ENCODE data around the gene HSFX4. TPM values are rescaled to one million over a fixed set of nuclear protein-coding genes. Genes with fewer than 3 reads are reported as not detected.
"Not testable (repeated sequence)": the region's sequence is repeated elsewhere in the genome, so short reads cannot be mapped to it uniquely, and the experiment has no call there.

HSFX4 gene
- total and polyA plus RNA-seq, 2 donors (not counting 3 experiments of a cell fraction or from before 2014, with no cell fraction given): not detected

DNA sequence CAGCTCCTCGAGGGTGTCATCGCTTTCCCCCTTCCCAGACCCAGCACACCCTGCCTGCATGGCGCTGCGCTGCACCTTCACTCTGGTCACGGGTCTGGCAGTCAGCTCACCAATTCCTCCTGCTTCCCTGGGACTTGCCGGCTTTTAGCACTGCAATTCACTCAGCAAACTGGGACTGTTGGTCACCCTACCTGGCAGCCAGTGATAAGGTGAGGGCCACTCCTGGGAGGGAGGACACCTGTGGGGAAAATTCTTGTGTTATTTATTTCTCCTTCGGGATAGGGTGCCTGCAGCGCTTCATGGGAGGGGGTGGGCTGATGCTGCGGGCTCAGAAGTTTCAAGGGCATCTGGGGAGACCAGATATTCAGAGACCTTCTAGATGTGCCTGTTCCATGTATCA is 16.4 kb downstream of the HSFX4 start:
- BruUV-seq (replicated peaks); H3K4me2 ChIP-seq (ENCODE audit: insufficient read depth, low read length); POLR2A ChIA-PET; H4K20me1 ChIP-seq (replicated peaks; ENCODE audit: control insufficient read depth, extremely low read depth, insufficient read depth, low read length); H3K36me3 ChIP-seq (ENCODE audit: control insufficient read depth in 2 of 2, extremely low read depth in 1 of 2, insufficient read depth in 2 of 2, low read length in 2 of 2); H3K9me3 ChIP-seq (replicated peaks; ENCODE audit: control insufficient read depth, insufficient read depth, low read length); CTCF ChIA-PET; H3K79me2 ChIP-seq (ENCODE audit: control insufficient read depth, insufficient read depth, low read length); H2AFZ ChIP-seq (ENCODE audit: low read depth, low read length); intact Hi-C loops (cut with micrococcal nuclease); dilution Hi-C loops (cut with MboI; ENCODE audit: extremely low pct_ligation_motif_present, low sequenced_read_pairs); H3K27me3 ChIP-seq (ENCODE audit: control insufficient read depth in 2 of 2, insufficient read depth in 2 of 2, low read length in 2 of 2); H3K9me1 ChIP-seq (replicated peaks; ENCODE audit: control insufficient read depth, extremely low read depth, insufficient read depth, low read length); FAIRE-seq; H3K27ac ChIP-seq (ENCODE audit: insufficient read depth, low read depth, low read length); DNase-seq (ENCODE audit: low read depth, low spot score); H3K4me1 ChIP-seq (ENCODE audit: control insufficient read depth, extremely low read depth, insufficient read depth, low read length); H3K4me3 ChIP-seq (replicated peaks in 1 of 3; ENCODE audit: insufficient read depth in 1 of 3, low read depth in 1 of 3, low read length in 3 of 3); H3K9ac ChIP-seq (replicated peaks; ENCODE audit: extremely low read depth, insufficient read depth, low read length): not testable (repeated sequence)

DNA sequence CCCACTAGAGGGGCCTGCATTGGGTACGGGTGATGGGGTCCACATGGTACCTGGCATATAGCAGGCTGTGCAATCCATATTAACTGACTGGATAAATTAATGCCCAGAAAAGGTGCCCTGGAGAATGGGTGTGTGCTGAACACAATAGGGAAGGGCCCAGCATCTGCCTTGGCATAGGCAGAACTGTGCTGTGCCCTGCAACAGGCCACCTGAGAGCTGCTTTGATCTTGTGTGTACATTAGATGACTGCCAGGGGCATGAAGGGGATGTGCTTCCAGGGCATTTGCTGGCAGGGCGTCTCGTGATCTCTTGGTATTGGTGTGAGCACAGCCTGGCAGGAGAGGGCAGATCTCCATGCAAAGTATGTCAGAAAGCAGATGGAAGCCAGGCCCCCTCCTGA is 17.6 kb downstream of the HSFX4 start:
- H3K4me3 ChIP-seq (replicated peaks in 1 of 3; ENCODE audit: insufficient read depth in 1 of 3, low read depth in 1 of 3, low read length in 3 of 3); H2AFZ ChIP-seq (ENCODE audit: low read depth, low read length); H3K9ac ChIP-seq (replicated peaks; ENCODE audit: extremely low read depth, insufficient read depth, low read length); H4K20me1 ChIP-seq (replicated peaks; ENCODE audit: control insufficient read depth, extremely low read depth, insufficient read depth, low read length); intact Hi-C loops (cut with micrococcal nuclease); H3K27ac ChIP-seq (ENCODE audit: insufficient read depth, low read depth, low read length); POLR2A ChIA-PET; H3K4me2 ChIP-seq (ENCODE audit: insufficient read depth, low read length); H3K9me3 ChIP-seq (replicated peaks; ENCODE audit: control insufficient read depth, insufficient read depth, low read length); H3K4me1 ChIP-seq (ENCODE audit: control insufficient read depth, extremely low read depth, insufficient read depth, low read length); H3K79me2 ChIP-seq (ENCODE audit: control insufficient read depth, insufficient read depth, low read length); H3K27me3 ChIP-seq (ENCODE audit: control insufficient read depth in 2 of 2, insufficient read depth in 2 of 2, low read length in 2 of 2); BruUV-seq (replicated peaks); H3K36me3 ChIP-seq (ENCODE audit: control insufficient read depth in 2 of 2, extremely low read depth in 1 of 2, insufficient read depth in 2 of 2, low read length in 2 of 2); dilution Hi-C loops (cut with MboI; ENCODE audit: extremely low pct_ligation_motif_present, low sequenced_read_pairs); DNase-seq (ENCODE audit: low read depth, low spot score); CTCF ChIA-PET; H3K9me1 ChIP-seq (replicated peaks; ENCODE audit: control insufficient read depth, extremely low read depth, insufficient read depth, low read length); FAIRE-seq: not testable (repeated sequence)

DNA sequence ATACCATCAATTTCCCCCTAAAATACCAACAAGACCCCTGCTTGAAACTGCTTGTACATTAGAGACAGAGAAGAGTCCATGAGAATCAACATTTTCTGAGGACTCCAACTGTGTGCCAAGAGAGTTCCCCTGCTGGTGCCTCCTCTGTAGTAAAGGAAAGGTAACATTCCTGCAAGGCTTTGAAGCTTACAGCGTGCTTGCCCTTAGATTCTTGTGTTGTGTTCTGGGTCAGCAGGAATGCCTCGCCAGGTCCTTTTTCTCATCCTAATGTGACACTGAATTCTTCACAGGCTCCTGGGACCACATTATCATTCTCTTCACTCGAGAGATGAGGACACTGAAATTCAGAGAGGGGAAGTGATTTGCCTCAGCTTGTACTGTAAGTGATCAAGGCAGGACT is 18.6 kb downstream of the HSFX4 start:
- ChIA-PET CTCF (no interaction called here), POLR2A (no interaction called here)
- FAIRE-seq (no peak), DNase-seq (ENCODE audit: low read depth, low spot score) (no peak)
- no peaks in the 10 kb centered on the region for H3K27me3 ChIP-seq (ENCODE audit: control insufficient read depth in 2 of 2, insufficient read depth in 2 of 2, low read length in 2 of 2)
- dilution Hi-C loops (cut with MboI; ENCODE audit: extremely low pct_ligation_motif_present, low sequenced_read_pairs) (no loop called here), intact Hi-C loops (cut with micrococcal nuclease) (no loop called here)
- BruUV-seq (replicated peaks): no TSS peak
- TF ChIP-seq GATA2 (IDR thresholded peaks at IDR 0.05; ENCODE audit: insufficient read depth, insufficient read length, low read depth, low read length): no peak
- TF ChIP-seq FOS (IDR thresholded peaks at IDR 0.05; ENCODE audit: borderline replicate concordance, insufficient read depth, low read length): no peak
- no peak for TF ChIP-seq POLR2A (IDR thresholded peaks at IDR 0.05; ENCODE audit: low read depth, low read length)
- no peak for TF ChIP-seq EZH2 (IDR thresholded peaks at IDR 0.05; ENCODE audit: borderline replicate concordance, low read depth, low read length, severe bottlenecking)
- no peak for TF ChIP-seq JUN (IDR thresholded peaks at IDR 0.05; ENCODE audit: borderline replicate concordance, insufficient read depth, insufficient read length, low read depth)
- TF ChIP-seq, protein P1, sequence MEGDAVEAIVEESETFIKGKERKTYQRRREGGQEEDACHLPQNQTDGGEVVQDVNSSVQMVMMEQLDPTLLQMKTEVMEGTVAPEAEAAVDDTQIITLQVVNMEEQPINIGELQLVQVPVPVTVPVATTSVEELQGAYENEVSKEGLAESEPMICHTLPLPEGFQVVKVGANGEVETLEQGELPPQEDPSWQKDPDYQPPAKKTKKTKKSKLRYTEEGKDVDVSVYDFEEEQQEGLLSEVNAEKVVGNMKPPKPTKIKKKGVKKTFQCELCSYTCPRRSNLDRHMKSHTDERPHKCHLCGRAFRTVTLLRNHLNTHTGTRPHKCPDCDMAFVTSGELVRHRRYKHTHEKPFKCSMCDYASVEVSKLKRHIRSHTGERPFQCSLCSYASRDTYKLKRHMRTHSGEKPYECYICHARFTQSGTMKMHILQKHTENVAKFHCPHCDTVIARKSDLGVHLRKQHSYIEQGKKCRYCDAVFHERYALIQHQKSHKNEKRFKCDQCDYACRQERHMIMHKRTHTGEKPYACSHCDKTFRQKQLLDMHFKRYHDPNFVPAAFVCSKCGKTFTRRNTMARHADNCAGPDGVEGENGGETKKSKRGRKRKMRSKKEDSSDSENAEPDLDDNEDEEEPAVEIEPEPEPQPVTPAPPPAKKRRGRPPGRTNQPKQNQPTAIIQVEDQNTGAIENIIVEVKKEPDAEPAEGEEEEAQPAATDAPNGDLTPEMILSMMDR (IDR thresholded peaks at IDR 0.05; ENCODE audit: extremely low read depth in 1 of 2, insufficient read depth in 1 of 2, low read depth in 1 of 2, low read length in 2 of 2): no peak
- TF ChIP-seq POLR2AphosphoS5 (IDR thresholded peaks at IDR 0.05; ENCODE audit: insufficient read depth, low read depth, low read length): no peak
- TF ChIP-seq, protein P2, sequence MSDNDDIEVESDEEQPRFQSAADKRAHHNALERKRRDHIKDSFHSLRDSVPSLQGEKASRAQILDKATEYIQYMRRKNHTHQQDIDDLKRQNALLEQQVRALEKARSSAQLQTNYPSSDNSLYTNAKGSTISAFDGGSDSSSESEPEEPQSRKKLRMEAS (IDR thresholded peaks at IDR 0.05; ENCODE audit: insufficient read depth, insufficient read length): no peak
- TF ChIP-seq MYC (IDR thresholded peaks at IDR 0.05; ENCODE audit: low read depth, low read length): no peak
- H4K20me1 ChIP-seq (replicated peaks; ENCODE audit: control insufficient read depth, extremely low read depth, insufficient read depth, low read length): no peaks in the 10 kb centered on the region
- no peaks in the 10 kb centered on the region for H3K36me3 ChIP-seq (ENCODE audit: control insufficient read depth in 2 of 2, extremely low read depth in 1 of 2, insufficient read depth in 2 of 2, low read length in 2 of 2)
- H3K9ac ChIP-seq (replicated peaks; ENCODE audit: extremely low read depth, insufficient read depth, low read length): no peak overlapping the region
- no peaks in the 10 kb centered on the region for H3K9me3 ChIP-seq (replicated peaks; ENCODE audit: control insufficient read depth, insufficient read depth, low read length)
- H3K9me1 ChIP-seq (replicated peaks; ENCODE audit: control insufficient read depth, extremely low read depth, insufficient read depth, low read length): no peaks in the 10 kb centered on the region
- H3K79me2 ChIP-seq (ENCODE audit: control insufficient read depth, insufficient read depth, low read length): no peaks in the 10 kb centered on the region
- H3K27ac ChIP-seq (ENCODE audit: insufficient read depth, low read depth, low read length): no peak overlapping the region
- no peak overlapping the region for H3K4me3 ChIP-seq (replicated peaks in 1 of 3; ENCODE audit: insufficient read depth in 1 of 3, low read depth in 1 of 3, low read length in 3 of 3)
- H3K4me2 ChIP-seq (ENCODE audit: insufficient read depth, low read length): no peak overlapping the region
- H3K4me1 ChIP-seq (ENCODE audit: control insufficient read depth, extremely low read depth, insufficient read depth, low read length): no peaks in the 10 kb centered on the region
- no peak overlapping the region for H2AFZ ChIP-seq (ENCODE audit: low read depth, low read length)

Measured in endothelial cell of umbilical vein (primary cell).